ENCODE results near the gene GRAP2. TPM values are rescaled to one million over a fixed set of nuclear protein-coding genes. Genes with fewer than 3 reads are reported as not detected.

GRAP2 gene
- total and polyA plus RNA-seq, 8 donors: 0.45 to 29.1 (median 3.0) TPM; not detected in 2

- H3K9me3 ChIP-seq: no peaks in the 10 kb centered on the region
- H3K27me3 ChIP-seq: no peaks in the 10 kb centered on the region
- H3K4me3 ChIP-seq: peak overlapping the region in 1 of 4 donors; percentile 11
- 76 to 93% (median 79%) methylated on average over 3 of the region's 3 CpGs for WGBS, 5 donors
- peak overlapping the region in 4 of 5 donors; percentile 9 to 23 (median 16) for H3K27ac ChIP-seq
- no peaks in the 10 kb centered on the region for H3K36me3 ChIP-seq
- DNase-seq: no peak
- no peak for TF ChIP-seq POLR2A (IDR thresholded peaks at IDR 0.05)
- TF ChIP-seq EP300 (IDR thresholded peaks at IDR 0.05): no peak
- TF ChIP-seq, protein P1, sequence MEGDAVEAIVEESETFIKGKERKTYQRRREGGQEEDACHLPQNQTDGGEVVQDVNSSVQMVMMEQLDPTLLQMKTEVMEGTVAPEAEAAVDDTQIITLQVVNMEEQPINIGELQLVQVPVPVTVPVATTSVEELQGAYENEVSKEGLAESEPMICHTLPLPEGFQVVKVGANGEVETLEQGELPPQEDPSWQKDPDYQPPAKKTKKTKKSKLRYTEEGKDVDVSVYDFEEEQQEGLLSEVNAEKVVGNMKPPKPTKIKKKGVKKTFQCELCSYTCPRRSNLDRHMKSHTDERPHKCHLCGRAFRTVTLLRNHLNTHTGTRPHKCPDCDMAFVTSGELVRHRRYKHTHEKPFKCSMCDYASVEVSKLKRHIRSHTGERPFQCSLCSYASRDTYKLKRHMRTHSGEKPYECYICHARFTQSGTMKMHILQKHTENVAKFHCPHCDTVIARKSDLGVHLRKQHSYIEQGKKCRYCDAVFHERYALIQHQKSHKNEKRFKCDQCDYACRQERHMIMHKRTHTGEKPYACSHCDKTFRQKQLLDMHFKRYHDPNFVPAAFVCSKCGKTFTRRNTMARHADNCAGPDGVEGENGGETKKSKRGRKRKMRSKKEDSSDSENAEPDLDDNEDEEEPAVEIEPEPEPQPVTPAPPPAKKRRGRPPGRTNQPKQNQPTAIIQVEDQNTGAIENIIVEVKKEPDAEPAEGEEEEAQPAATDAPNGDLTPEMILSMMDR (IDR thresholded peaks at IDR 0.05): no peak
- no peak for TF ChIP-seq POLR2AphosphoS5 (IDR thresholded peaks at IDR 0.05)
- peaks cover 0 to 3% (median 0%) of the 10 kb centered on the region in 4 donors for H3K4me1 ChIP-seq
- intact Hi-C loops (cut with DNase I; ENCODE audit: low total_unique reads): no loop called here
Observed at GRCh38 chr22:39905687-39906086, 4.8 kb downstream of the GRAP2 start.

- 60 to 68% (median 64%) methylated on average over 3 of the region's 3 CpGs for WGBS, 5 donors
Observed at GRCh38 chr22:39906207-39906606, 5.3 kb downstream of the GRAP2 start.

DNA sequence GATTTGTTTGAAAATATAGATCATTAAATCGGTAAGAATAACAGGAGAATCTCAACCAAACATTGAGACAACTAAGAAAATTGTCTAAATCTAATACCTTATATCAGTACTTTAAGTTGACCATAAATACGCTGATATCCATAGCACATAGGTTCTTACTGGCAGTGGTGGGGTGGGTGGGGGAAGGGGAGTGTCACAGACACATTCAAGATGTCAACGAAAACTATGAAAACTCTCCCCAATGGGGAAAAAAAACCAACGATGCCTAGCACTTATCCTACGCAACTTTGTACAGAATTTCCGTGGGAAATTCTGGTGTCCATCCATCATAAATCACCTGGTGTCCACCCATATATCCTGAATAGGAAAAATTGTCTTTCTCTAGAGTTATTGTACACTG lies 6.2 kb downstream of the GRAP2 start:
- Histone ChIP-seq H3K36me3 (no peaks in the 10 kb centered on the region), H3K4me1 (no peaks in the 10 kb centered on the region), H3K9me3 (no peaks in the 10 kb centered on the region), H3K27ac (peak overlapping the region in 3 of 5 donors; percentile 9 to 30 (median 15)), H3K4me3 (no peak overlapping the region), H3K27me3 (no peaks in the 10 kb centered on the region)
- 74 to 87% (median 83%) methylated on average over 6 of the region's 6 CpGs for WGBS, 5 donors
- intact Hi-C loops (cut with DNase I; ENCODE audit: low total_unique reads): no loop called here
- DNase-seq: no peak
- TF ChIP-seq, protein P1 (IDR thresholded peaks at IDR 0.05): no peak
- TF ChIP-seq EP300 (IDR thresholded peaks at IDR 0.05): no peak
- TF ChIP-seq POLR2AphosphoS5 (IDR thresholded peaks at IDR 0.05): no peak

More at GRCh38 chr22:39906207-39906606, 5.3 kb downstream of the GRAP2 start:
- no peaks in the 10 kb centered on the region for H3K4me1 ChIP-seq
- peak overlapping the region in 1 of 4 donors; percentile 5 for H3K4me3 ChIP-seq
- intact Hi-C loops (cut with DNase I; ENCODE audit: low total_unique reads): no loop called here
- no peaks in the 10 kb centered on the region for H3K36me3 ChIP-seq
- no peaks in the 10 kb centered on the region for H3K27me3 ChIP-seq
- no peaks in the 10 kb centered on the region for H3K9me3 ChIP-seq
- H3K27ac ChIP-seq: peak overlapping the region in 4 of 5 donors; percentile 9 to 23 (median 16)
- TF ChIP-seq POLR2A (IDR thresholded peaks at IDR 0.05) (no peak), EP300 (IDR thresholded peaks at IDR 0.05) (no peak), POLR2AphosphoS5 (IDR thresholded peaks at IDR 0.05) (no peak)
- TF ChIP-seq, protein P1 (IDR thresholded peaks at IDR 0.05): no peak
- DNase-seq: no peak

DNA sequence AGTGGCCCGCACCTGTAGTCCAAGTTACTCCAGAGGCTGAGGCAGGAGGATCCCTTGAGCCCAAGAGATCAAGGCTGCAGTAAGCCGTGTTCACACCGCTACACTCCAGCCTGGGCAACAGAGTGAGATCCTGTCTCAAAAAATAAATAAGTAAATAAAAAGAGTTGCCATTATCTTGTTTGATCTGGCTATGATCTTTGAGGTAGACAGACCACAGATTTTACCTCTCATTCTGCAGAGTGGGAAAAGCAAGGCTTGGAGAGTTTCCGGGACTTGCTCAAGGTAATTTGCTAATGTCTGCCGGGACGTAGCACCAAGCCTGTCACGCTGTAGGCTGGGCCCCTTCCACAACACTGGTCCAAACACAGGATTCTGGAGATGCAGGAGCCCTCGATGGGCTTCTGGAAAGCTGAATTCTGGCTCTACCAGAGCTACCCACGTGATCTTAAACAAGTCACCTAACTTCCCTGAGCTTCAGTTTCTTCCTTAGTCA lies 6.8 kb downstream of the GRAP2 start:
- DNase-seq: no peak
- Histone ChIP-seq H3K27me3 (no peaks in the 10 kb centered on the region), H3K4me1 (no peaks in the 10 kb centered on the region), H3K27ac (peak overlapping the region in 4 of 5 donors; percentile 9 to 30 (median 22)), H3K4me3 (no peak overlapping the region), H3K36me3 (no peaks in the 10 kb centered on the region), H3K9me3 (no peaks in the 10 kb centered on the region)
- WGBS, 5 donors: 69 to 86% (median 83%) methylated on average over 9 of the region's 9 CpGs
- TF ChIP-seq EP300 (IDR thresholded peaks at IDR 0.05) (no peak), POLR2A (IDR thresholded peaks at IDR 0.05) (no peak), POLR2AphosphoS5 (IDR thresholded peaks at IDR 0.05) (no peak)
- TF ChIP-seq, protein P1 (IDR thresholded peaks at IDR 0.05): no peak
- intact Hi-C loops (cut with DNase I; ENCODE audit: low total_unique reads): no loop called here

All from stomach (tissue), 9 donors.